NCI-H2029 (cell line): ENCODE data around the gene GOLGA6L1.
"Not testable (repeated sequence)": the region's sequence is repeated elsewhere in the genome, so short reads cannot be mapped to it uniquely, and the experiment has no call there.

Source experiments
- DNase-seq: peaks from one replicate; lab custom pipeline; 2025; lab: John Stamatoyannopoulos, UW

GOLGA6L1 gene

DNA sequence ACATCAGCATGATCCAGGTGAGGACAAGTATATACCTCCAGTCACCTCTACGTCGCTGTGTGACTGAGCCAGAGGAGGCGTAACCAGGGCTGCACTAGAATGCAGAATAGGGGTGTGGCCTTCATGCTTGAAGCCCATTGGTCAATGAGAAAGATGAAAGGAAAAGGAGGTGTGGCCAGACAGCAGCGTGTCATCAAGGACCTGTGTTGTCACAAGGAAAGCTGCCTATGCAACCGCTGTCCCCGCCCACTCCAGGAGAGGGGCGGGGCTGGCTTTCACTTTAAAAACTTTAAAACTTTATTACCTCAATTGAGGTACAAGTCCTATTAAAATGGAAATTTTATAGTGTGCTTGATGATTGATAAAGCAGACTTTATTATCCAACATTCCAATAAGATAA, at the start of gene GOLGA6L1:
TSS of gene GOLGA6L1 (minus strand) at position 101 of the 400 bp plus-strand sequence. CDS start at position 10, 91 bp downstream.
- DNase-seq: not testable (repeated sequence)

- not testable (repeated sequence) for DNase-seq
These were observed 44.6 kb upstream of the GOLGA6L1 start for GRCh38 chr15:23181201-23181600.

GRCh38 chr15:23180547-23180927, 43.9 kb upstream of the GOLGA6L1 start:
- not testable (repeated sequence) for DNase-seq

- DNase-seq: not testable (repeated sequence)
These were observed 43.3 kb upstream of the GOLGA6L1 start for GRCh38 chr15:23179768-23180546.

DNA sequence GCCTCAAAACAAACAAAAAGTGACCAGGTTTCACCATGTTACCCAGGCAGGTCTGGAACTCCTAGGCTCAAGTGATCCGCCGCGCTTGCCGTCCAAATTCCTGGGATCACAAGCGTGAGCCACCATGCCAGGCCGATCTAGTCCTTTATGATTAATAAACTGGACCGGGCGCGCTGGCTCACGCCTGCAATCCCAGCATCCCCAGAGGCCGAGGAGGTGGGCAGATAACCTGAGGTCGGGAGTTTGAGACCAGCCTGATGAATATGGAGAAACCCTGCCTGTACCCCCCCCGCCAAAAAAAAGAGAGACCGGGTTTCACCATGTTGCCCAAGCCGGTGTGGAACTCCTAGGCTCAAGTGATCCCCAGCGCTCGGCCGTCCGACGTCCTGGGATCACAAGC, 40.1 kb upstream of the GOLGA6L1 start:
- not testable (repeated sequence) for DNase-seq

DNA sequence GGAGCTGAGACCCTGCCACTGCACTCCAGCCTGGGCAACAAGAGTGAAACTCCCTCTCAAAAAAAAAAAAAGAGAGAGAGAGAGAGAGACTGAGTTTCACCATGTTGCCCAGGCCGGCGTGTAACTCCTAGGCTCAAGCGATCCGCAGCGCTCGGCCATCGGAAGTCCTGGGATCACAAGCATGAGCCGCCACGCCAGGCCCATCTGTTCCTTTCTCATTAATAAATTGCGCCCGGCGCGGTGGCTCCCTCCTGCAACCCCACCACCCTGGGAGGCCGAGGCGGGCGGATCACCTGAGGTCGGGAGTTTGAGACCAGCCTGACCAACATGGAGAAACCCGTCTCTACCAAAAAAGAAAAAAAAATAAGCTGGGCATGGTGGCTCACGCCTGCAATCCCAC, 39.0 kb upstream of the GOLGA6L1 start:
- DNase-seq: not testable (repeated sequence)

DNA sequence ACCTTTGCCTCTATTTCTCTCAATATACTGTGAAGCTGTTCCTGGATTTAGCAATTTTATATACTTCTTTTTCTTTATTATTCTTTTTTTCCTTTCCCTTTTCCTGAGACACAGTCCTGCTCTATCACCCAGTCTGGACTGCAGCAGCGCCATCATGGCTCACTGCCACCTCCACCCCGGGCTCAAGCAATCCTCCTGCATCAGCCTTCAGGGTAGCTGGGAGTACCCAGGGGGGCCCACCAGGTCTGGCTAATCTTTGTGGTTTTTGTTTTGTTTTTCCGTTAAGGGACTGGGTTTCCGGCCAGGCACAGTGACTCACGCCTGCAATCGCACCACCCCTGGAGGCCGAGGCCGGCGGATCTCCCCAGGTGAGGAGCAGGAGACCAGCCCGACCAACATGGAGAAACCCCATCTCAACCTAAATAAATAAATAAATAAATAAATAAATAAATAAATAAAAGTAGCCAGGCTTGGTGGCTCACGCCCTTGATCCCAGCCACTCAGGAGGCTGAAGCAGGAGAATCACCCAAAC, 38.1 kb upstream of the GOLGA6L1 start:
- DNase-seq: not testable (repeated sequence)

GRCh38 chr15:23132787-23133186, 3.8 kb downstream of the GOLGA6L1 start:
- DNase-seq: not testable (repeated sequence)

GRCh38 chr15:23118208-23118607, 18.4 kb downstream of the GOLGA6L1 start:
- no peak for DNase-seq

- DNase-seq: no peak
These were observed 40.8 kb downstream of the GOLGA6L1 start for GRCh38 chr15:23095796-23096195.

DNA sequence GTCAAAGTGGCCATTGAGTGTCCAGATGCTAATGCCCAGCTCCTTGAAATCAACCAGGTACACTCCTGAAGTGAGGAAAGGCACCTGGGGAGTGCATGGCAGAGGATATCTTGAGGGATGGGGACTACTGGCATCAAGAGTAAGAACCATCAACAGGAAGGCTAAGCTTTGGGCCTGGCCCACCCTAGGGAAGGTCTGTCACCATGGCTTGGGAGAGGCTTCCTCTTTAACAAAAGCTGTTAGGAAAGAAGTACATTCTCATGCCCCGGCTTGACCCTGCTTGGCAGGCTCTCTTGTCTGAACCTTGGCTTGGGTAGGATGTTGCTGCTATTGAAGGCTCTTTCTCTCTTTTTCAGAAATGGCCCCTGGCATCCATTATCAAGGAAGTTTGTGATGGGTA, 53.5 kb downstream of the GOLGA6L1 start:
- no peak for DNase-seq

DNA sequence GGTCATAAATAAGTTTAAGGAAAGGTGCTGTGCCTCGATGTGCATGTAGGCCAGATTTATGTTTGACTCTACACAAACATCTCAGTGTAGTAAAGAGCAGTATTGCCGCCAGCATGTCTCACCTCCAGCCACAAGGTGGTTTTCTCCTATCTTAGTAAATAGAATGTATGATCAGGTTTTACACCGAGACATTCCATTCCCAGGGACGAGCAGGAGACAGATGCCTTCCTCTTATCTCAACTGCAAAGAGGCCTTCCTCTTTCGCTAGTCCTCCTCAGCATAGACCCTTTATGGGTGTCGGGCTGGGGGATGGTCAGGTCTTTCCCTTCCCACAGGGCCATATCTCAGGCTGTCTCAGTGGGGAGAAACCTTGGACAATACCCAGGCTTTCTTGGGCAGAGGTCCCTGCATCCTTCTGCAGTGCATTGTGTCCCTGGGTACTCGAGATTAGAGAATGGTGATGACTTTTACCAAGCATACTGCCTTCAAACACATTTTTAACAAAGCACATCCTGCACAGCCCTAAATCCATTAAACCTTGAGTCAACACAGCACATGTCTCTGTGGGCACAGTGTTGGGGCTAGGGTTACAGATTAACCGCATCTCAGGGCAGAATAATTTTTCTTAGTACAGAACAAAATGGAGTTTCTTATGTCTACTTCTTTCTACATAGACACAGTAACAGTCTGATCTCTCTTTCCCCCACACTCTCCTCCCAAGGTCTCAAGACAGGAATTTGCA, 54.5 kb downstream of the GOLGA6L1 start:
- DNase-seq: not testable (repeated sequence)

DNA sequence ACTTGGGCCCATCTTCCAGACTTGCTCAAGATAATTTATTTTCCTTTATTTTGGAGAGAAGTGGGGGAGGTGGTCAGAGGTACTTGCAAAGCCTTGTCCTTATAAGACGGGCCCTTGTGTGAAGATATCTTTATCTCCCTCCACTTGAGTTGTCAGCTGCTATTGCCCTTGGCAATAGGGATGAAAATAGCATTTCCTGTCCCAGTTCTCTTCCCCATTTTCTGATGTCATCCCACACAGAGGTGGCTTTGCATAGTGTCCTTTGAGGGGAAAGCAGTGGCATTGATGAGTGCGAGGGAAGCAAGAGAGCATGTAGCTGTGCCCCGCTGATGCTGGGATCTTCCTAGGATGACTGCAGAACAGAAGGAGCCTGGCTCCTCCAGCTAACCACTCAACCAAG, 55.4 kb downstream of the GOLGA6L1 start:
- no peak for DNase-seq

GRCh38 chr15:23079766-23080165, 56.9 kb downstream of the GOLGA6L1 start:
- DNase-seq: no peak
